Right lobe of liver (tissue), 4 donors: ENCODE measurements around the gene DLG1.

Experiments
- POLR2A ChIP-seq: fragments of 450-650 bp; IDR thresholded peaks from one replicate; pipeline ENCODE4 v1.6.1; 2017; ENCODE audit warnings: antibody characterized with exemption, mild to moderate bottlenecking
- TF ChIP-seq, protein P1 (sequence below), 4 donors: fragments of 200-600 bp in 3 of 4; fragments of 450-650 bp in 1 of 4; IDR thresholded peaks; one replicate each; pipeline versions ENCODE4 v1.5.1 to v1.8.0; 2016 to 2022; ENCODE audit warnings: antibody characterized with exemption in 4 of 4, mild to moderate bottlenecking in 2 of 4
- donor health status: DM: no; HTN: no; CAD: no.
- donor health status: DM: no; HTN: no; CAD: no.
- donor health status: DM: no; HTN: yes; CAD: no.

GRCh38 chr3:197181741-197182140 is 116.7 kb downstream of the DLG1 start:
- no peak for TF ChIP-seq POLR2A
- TF ChIP-seq, protein P1, sequence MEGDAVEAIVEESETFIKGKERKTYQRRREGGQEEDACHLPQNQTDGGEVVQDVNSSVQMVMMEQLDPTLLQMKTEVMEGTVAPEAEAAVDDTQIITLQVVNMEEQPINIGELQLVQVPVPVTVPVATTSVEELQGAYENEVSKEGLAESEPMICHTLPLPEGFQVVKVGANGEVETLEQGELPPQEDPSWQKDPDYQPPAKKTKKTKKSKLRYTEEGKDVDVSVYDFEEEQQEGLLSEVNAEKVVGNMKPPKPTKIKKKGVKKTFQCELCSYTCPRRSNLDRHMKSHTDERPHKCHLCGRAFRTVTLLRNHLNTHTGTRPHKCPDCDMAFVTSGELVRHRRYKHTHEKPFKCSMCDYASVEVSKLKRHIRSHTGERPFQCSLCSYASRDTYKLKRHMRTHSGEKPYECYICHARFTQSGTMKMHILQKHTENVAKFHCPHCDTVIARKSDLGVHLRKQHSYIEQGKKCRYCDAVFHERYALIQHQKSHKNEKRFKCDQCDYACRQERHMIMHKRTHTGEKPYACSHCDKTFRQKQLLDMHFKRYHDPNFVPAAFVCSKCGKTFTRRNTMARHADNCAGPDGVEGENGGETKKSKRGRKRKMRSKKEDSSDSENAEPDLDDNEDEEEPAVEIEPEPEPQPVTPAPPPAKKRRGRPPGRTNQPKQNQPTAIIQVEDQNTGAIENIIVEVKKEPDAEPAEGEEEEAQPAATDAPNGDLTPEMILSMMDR (IDR thresholded peaks at IDR 0.05) = no peak
